Lung (tissue), 12 donors: ENCODE data around the gene CRNKL1. TPM values are rescaled to one million over a fixed set of nuclear protein-coding genes. Genes with fewer than 3 reads are reported as not detected.

Source experiments
- ATAC-seq: fragments of 200-7000 bp; cut with Tn5 transposase; one replicate; pipeline ENCODE4 v1.9.1; 2020; ENCODE audit warnings: moderate number of reproducible peaks; ENCODE audit not compliant: insufficient read depth, low FRiP score
- DNase-seq, 3 donors: peaks; one replicate each; pipeline ENCODE4 v3.0.0-alpha.2; 2013 to 2017
- H3K27ac ChIP-seq, 2 donors: one replicate each; pipeline ENCODE4 v1.5.1; 2013; ENCODE audit warnings: mild to moderate bottlenecking in 2 of 2, moderate library complexity in 2 of 2, control low read depth in 1 of 2, inconsistent platforms in 1 of 2, low read depth in 1 of 2, low read length in 1 of 2
- H3K27me3 ChIP-seq, 3 donors: one replicate each; pipeline ENCODE4 v1.5.1; 2013; ENCODE audit warnings: low read length in 2 of 3; ENCODE audit not compliant: control insufficient read depth in 3 of 3, insufficient read depth in 3 of 3
- H3K36me3 ChIP-seq, 4 donors: one replicate each; pipeline ENCODE4 v1.5.1; 2013; ENCODE audit warnings: low read length in 4 of 4, mild to moderate bottlenecking in 1 of 4, moderate library complexity in 1 of 4; ENCODE audit not compliant: control insufficient read depth in 4 of 4, insufficient read depth in 4 of 4
- H3K4me1 ChIP-seq, 5 donors: one replicate each; pipeline ENCODE4 v1.5.1; 2013; ENCODE audit warnings: low read length in 5 of 5, mild to moderate bottlenecking in 2 of 5, moderate library complexity in 1 of 5; ENCODE audit not compliant: control insufficient read depth in 5 of 5, insufficient read depth in 5 of 5
- H3K4me3 ChIP-seq: one replicate; pipeline ENCODE4 v1.5.1; 2013; ENCODE audit warnings: mild to moderate bottlenecking, control low read depth, moderate library complexity
- H3K9ac ChIP-seq, 2 donors: one replicate each; pipeline ENCODE4 v1.5.1; 2013; ENCODE audit warnings: low read length in 2 of 2, control low read depth in 1 of 2; ENCODE audit not compliant: insufficient read depth in 1 of 2
- H3K9me3 ChIP-seq, 4 donors: one replicate each; pipeline ENCODE4 v1.5.1; 2013; ENCODE audit warnings: low read length in 3 of 4, mild to moderate bottlenecking in 1 of 4, moderate library complexity in 1 of 4; ENCODE audit not compliant: control insufficient read depth in 4 of 4, insufficient read depth in 3 of 4
- CTCF ChIP-seq: IDR thresholded peaks from 2 replicates; pipeline ENCODE4 v1.5.1; 2012; ENCODE audit warnings: mild to moderate bottlenecking; ENCODE audit errors: control extremely low read depth, extremely low read depth
- WGBS, 2 donors: extraction: QIAGEN DNeasy Blood & Tissue Kit; methylation state at CpG; one replicate each; pipeline ENCODE4 v1.1.7; 2013; 5-methylcytosine and 5-hydroxymethylcytosine counted together
- polyA plus RNA-seq, 2 donors: library from polyadenylated mRNA; stranded (reverse); fragments of 200-250 nt; gene quantifications; one replicate each; pipeline ENCODE4 v1.2.1, GENCODE V29; 2013
- total RNA-seq, 2 donors: library from RNA; depleted of rRNA in 1 of 2; stranded (reverse); fragments of >200 nt in 1 of 2; gene quantifications; one replicate each; pipeline ENCODE4 v1.2.1, GENCODE V29; 2014 to 2021
- donor health status: control.
- donor health status: control.
- donor health status: Bipolar disorder and iron deficiency.
- donor health status: healthy.
- donor health status: DM: yes; HTN: yes; CAD: no.

The CRNKL1 gene
- total and polyA plus RNA-seq, 4 donors = 11.0 to 39.5 (median 20.4) TPM

GRCh38 chr20:19986419-19986818 lies 65.8 kb downstream of the CRNKL1 start:
- 41 to 45% methylated on average over 6 of the region's 6 CpGs for WGBS, 2 donors
- ATAC-seq = peak; percentile 32
- Histone ChIP-seq H3K9ac (no peak overlapping the region), H3K9me3 (peaks cover 0 to 1% (median 0%) of the 10 kb centered on the region in 4 donors), H3K36me3 (peaks cover 3 to 19% (median 7%) of the 10 kb centered on the region in 4 donors), H3K27me3 (no peaks in the 10 kb centered on the region), H3K4me3 (no peak overlapping the region), H3K4me1 (peaks cover 3 to 37% (median 10%) of the 10 kb centered on the region in 5 donors), H3K27ac (peak overlapping the region in 1 of 2 donors; percentile 57)
- TF ChIP-seq CTCF = no peak
- DNase-seq = no peak

Other genes with a start within 250 kb of the CRNKL1 start
- gene NAA20, start 35.1 kb downstream of the CRNKL1 start, total RNA-seq = 10 to 100 TPM; 33.6 to 55.6 TPM
- 100 to 1,000 TPM in 1 of 2 donors, 10 to 100 TPM in 1; 64.3 to 143 TPM for gene NAA20, start 35.1 kb downstream of the CRNKL1 start, polyA plus RNA-seq
- gene CFAP61, start 66 bp upstream of the CRNKL1 start, total RNA-seq = 10 to 100 TPM; 10.7 to 15.4 TPM
- gene CFAP61, start 66 bp upstream of the CRNKL1 start, polyA plus RNA-seq = 1 to 10 TPM; 2.0 to 2.2 TPM